ENCODE data around the gene QDPR. TPM values are rescaled to one million over a fixed set of nuclear protein-coding genes. Genes with fewer than 3 reads are reported as not detected.

The QDPR gene
- total and polyA plus RNA-seq, 9 of the 15 experiments (the other 6 are each of a cell fraction or from before 2014, with no cell fraction given): 5.7 to 29.7 (median 17.2) TPM

DNA sequence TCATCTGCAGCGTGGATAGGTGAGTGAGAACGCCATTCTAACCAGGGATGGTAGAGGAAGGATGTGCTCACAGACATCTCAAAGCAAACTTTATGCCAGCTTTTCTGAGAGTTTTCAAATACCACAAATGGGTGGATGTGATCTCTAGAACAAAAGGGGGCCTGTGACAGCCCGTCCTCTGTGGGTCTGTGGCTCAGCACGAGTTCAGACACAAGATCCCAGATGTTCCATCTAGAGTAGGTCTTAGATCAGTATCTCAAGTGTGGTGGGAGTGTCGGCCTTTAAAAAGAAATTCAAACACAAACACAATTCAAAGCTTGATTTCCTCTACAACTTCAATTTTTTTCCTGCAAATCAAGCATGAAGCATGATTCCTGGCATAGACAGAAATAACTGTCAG, 22.8 kb downstream of the QDPR start:
- POLR2A ChIA-PET: no interaction called here
- no peak for ATAC-seq

DNA sequence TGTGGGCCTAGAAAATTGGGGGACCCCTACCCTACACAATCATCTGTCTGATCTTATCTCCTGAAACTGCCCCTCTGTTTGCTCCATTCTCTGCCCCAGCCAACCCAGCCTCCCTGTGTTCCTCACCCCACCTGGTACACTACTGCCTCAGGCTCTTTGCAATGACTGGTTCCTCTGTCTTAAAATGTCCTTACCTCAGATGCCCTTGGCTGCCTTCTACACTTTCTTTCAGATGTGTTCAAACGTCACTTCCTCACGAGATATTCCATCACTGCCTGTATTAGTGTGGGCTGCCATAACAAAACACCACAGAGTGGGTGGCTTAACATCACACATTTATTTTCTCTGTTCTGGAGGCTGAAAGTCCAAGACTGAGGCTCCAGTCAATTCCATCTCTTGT, 29.2 kb downstream of the QDPR start:
- no peak overlapping the region for H2AFZ ChIP-seq (ENCODE audit: low read depth, low read length)
- H3K4me1 ChIP-seq (replicated peaks in 1 of 2; ENCODE audit: control insufficient read depth in 2 of 2, insufficient read depth in 2 of 2, low read length in 2 of 2): peaks cover 0 to 12% of the 10 kb centered on the region in 2 experiments; a peak in 2 of 5 replicates
- H3K27me3 ChIP-seq (ENCODE audit: control insufficient read depth in 2 of 2, insufficient read depth in 2 of 2, low read length in 2 of 2): no peaks in the 10 kb centered on the region
- no peak overlapping the region for H3K27ac ChIP-seq (ENCODE audit: extremely low read depth, low read depth, low read length)
- ChIA-PET CTCF (ENCODE audit: low intra/inter-chr PET ratio) (no interaction called here), POLR2A (no interaction called here)
- H3K9ac ChIP-seq (ENCODE audit: insufficient read depth in 1 of 2, low read depth in 2 of 2, low read length in 2 of 2): no peak overlapping the region
- no peaks in the 10 kb centered on the region; the same call in 1 of the 2 replicates for H3K9me3 ChIP-seq (replicated peaks; ENCODE audit: control insufficient read depth, insufficient read depth, low read depth, low read length)
- no peaks in the 10 kb centered on the region for H3K9me1 ChIP-seq (ENCODE audit: control insufficient read depth, insufficient read depth, low read length)
- 60% methylated on average over 2 of the region's 2 CpGs for WGBS (ENCODE audit: insufficient coverage, low coverage, missing lambda C conversion rate)
- no peak overlapping the region for H3K4me2 ChIP-seq (ENCODE audit: insufficient read depth, low read length)
- DNase-seq (ENCODE audit: extremely low read depth in 1 of 4, low spot score in 3 of 4) (no peak), ATAC-seq (no peak), FAIRE-seq (no peak)
- no TSS peak for BruUV-seq (replicated peaks)
- in situ Hi-C loops (cut with MboI): no loop called here
- intact Hi-C loops (cut with micrococcal nuclease): no loop called here
- H3K79me2 ChIP-seq (ENCODE audit: control insufficient read depth, insufficient read depth, low read length): no peaks in the 10 kb centered on the region
- peaks cover 14% of the 10 kb centered on the region; the same call in 1 of the 3 replicates for H3K36me3 ChIP-seq (ENCODE audit: control insufficient read depth, insufficient read depth, low read length)
- no peak overlapping the region for H3K4me3 ChIP-seq
- H4K20me1 ChIP-seq (replicated peaks; ENCODE audit: control insufficient read depth, insufficient read depth, low read length): no peaks in the 10 kb centered on the region
- no peak for TF ChIP-seq MAFK (IDR thresholded peaks at IDR 0.05; ENCODE audit: low read length)
- no peak for TF ChIP-seq PCBP1 (IDR thresholded peaks at IDR 0.05; ENCODE audit: low read depth, low read length, poor library complexity, severe bottlenecking)
- no peak for TF ChIP-seq GATA2 (CRISPR knock-in tag; IDR thresholded peaks at IDR 0.05)
- TF ChIP-seq ZNF76 (CRISPR knock-in tag; IDR thresholded peaks at IDR 0.05; ENCODE audit: borderline replicate concordance): no peak
- no peak for TF ChIP-seq ZNF146 (CRISPR knock-in tag; IDR thresholded peaks at IDR 0.05; ENCODE audit: unreplicated experiment)
- TF ChIP-seq ZNF174 (CRISPR knock-in tag; IDR thresholded peaks at IDR 0.05): no peak
- TF ChIP-seq, protein P1, sequence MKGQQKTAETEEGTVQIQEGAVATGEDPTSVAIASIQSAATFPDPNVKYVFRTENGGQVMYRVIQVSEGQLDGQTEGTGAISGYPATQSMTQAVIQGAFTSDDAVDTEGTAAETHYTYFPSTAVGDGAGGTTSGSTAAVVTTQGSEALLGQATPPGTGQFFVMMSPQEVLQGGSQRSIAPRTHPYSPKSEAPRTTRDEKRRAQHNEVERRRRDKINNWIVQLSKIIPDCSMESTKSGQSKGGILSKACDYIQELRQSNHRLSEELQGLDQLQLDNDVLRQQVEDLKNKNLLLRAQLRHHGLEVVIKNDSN (CRISPR knock-in tag; IDR thresholded peaks at IDR 0.05): no peak
- no peak for TF ChIP-seq ZNF778 (CRISPR knock-in tag; IDR thresholded peaks at IDR 0.05)
- no peak for TF ChIP-seq ZNF75A (CRISPR knock-in tag; IDR thresholded peaks at IDR 0.05)
- TF ChIP-seq RBM25 (IDR thresholded peaks at IDR 0.05; ENCODE audit: low read depth, low read length, severe bottlenecking): no peak
- no peak for TF ChIP-seq LEF1 (IDR thresholded peaks at IDR 0.05)
- no peak for TF ChIP-seq PYGO2 (tag; IDR thresholded peaks at IDR 0.05)
- no peak for TF ChIP-seq FOXK2 (conservative IDR thresholded peaks at IDR 0.05 in 1 of 2, IDR thresholded peaks at IDR 0.05 in 1 of 2; ENCODE audit: low read depth in 2 of 2)
- TF ChIP-seq, protein P2, sequence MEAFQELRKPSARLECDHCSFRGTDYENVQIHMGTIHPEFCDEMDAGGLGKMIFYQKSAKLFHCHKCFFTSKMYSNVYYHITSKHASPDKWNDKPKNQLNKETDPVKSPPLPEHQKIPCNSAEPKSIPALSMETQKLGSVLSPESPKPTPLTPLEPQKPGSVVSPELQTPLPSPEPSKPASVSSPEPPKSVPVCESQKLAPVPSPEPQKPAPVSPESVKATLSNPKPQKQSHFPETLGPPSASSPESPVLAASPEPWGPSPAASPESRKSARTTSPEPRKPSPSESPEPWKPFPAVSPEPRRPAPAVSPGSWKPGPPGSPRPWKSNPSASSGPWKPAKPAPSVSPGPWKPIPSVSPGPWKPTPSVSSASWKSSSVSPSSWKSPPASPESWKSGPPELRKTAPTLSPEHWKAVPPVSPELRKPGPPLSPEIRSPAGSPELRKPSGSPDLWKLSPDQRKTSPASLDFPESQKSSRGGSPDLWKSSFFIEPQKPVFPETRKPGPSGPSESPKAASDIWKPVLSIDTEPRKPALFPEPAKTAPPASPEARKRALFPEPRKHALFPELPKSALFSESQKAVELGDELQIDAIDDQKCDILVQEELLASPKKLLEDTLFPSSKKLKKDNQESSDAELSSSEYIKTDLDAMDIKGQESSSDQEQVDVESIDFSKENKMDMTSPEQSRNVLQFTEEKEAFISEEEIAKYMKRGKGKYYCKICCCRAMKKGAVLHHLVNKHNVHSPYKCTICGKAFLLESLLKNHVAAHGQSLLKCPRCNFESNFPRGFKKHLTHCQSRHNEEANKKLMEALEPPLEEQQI (IDR thresholded peaks at IDR 0.05): no peak

More for the DNA sequence above, 22.8 kb downstream of the QDPR start:
- in situ Hi-C loops (cut with MboI): no loop called here
- FAIRE-seq: no peak
- Histone ChIP-seq H2AFZ (ENCODE audit: low read depth, low read length) (no peak overlapping the region), H3K9me3 (replicated peaks; ENCODE audit: control insufficient read depth, insufficient read depth, low read depth, low read length) (no peaks in the 10 kb centered on the region), H3K4me2 (ENCODE audit: insufficient read depth, low read length) (no peak overlapping the region), H3K79me2 (ENCODE audit: control insufficient read depth, insufficient read depth, low read length) (peaks cover 10% of the 10 kb centered on the region; the same call in 2 of the 3 replicates), H3K36me3 (ENCODE audit: control insufficient read depth, insufficient read depth, low read length) (peaks cover 71% of the 10 kb centered on the region), H3K9me1 (ENCODE audit: control insufficient read depth, insufficient read depth, low read length) (no peaks in the 10 kb centered on the region), H3K4me3 (no peak overlapping the region), H3K27me3 (ENCODE audit: control insufficient read depth in 2 of 2, insufficient read depth in 2 of 2, low read length in 2 of 2) (no peaks in the 10 kb centered on the region; a peak in 1 of 5 replicates), H4K20me1 (replicated peaks; ENCODE audit: control insufficient read depth, insufficient read depth, low read length) (no peaks in the 10 kb centered on the region), H3K9ac (ENCODE audit: insufficient read depth in 1 of 2, low read depth in 2 of 2, low read length in 2 of 2) (no peak overlapping the region), H3K4me1 (replicated peaks in 1 of 2; ENCODE audit: control insufficient read depth in 2 of 2, insufficient read depth in 2 of 2, low read length in 2 of 2) (peaks cover 8 to 9% of the 10 kb centered on the region in 2 experiments), H3K27ac (ENCODE audit: extremely low read depth, low read depth, low read length) (no peak overlapping the region)
- CTCF ChIA-PET (ENCODE audit: low intra/inter-chr PET ratio): no interaction called here
- TF ChIP-seq NR2C1 (IDR thresholded peaks at IDR 0.05) (no peak), NR2C1 (tag; IDR thresholded peaks at IDR 0.05) (no peak)
- intact Hi-C loops (cut with micrococcal nuclease): no loop called here
- no TSS peak for BruUV-seq (replicated peaks)
- 87% methylated on average over 5 of the region's 5 CpGs for WGBS (ENCODE audit: insufficient coverage, low coverage, missing lambda C conversion rate)
- DNase-seq (ENCODE audit: extremely low read depth in 1 of 4, low spot score in 3 of 4): no peak

Data from K562 (cell line).